SKM-1 (cell line): ENCODE results near the gene AVL9.
"Not testable (repeated sequence)": the region's sequence is repeated elsewhere in the genome, so short reads cannot be mapped to it uniquely, and the experiment has no call there.

Source experiments
- DNase-seq: peaks from one replicate; lab custom pipeline; 2025; ENCODE audit not compliant: unreplicated experiment; lab: John Stamatoyannopoulos, UW

AVL9 gene

DNA sequence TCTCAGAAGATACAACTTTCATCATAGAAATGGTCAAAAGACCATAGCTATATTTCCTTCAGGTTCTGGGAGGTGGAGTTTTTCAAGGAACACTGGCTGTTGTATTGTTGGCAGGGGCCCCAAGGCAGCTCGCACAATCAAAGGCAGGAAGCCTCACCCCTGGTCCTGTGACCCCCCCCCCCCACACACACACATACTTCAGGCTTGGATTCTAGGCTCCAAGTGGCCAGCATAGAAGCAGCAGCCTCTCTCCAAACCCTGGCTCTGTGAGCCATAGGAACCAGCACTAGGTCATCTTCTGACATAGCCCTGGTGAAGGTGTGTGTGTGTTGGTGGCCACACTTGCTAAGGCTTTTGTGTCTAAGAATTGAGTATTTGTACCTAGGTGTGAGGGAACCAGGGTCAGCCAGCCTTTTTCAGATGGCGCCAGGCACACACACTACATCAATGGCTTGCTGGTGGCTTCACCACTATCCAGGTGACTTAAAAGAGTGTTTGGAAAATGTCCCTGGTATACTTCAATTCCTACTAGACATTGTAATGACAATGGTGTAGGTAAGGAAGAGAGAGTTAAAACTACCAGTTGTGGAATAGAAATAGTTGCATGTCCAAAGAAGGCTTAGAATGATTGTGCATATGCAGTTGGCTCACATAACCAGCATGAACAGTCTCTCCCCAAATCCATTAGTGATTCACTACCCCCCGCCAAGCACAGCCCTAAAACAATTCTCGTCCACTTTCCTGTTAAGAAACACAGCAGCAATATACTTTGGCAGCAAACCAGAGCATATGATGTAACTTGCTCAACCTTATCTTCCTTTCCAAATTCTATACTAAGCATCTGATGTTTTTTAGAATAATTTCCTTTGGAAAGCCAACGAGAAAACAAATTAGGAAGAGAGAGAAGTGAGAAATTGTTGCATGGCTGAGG, 91.3 kb downstream of the AVL9 start:
- DNase-seq = peak; percentile 13

DNA sequence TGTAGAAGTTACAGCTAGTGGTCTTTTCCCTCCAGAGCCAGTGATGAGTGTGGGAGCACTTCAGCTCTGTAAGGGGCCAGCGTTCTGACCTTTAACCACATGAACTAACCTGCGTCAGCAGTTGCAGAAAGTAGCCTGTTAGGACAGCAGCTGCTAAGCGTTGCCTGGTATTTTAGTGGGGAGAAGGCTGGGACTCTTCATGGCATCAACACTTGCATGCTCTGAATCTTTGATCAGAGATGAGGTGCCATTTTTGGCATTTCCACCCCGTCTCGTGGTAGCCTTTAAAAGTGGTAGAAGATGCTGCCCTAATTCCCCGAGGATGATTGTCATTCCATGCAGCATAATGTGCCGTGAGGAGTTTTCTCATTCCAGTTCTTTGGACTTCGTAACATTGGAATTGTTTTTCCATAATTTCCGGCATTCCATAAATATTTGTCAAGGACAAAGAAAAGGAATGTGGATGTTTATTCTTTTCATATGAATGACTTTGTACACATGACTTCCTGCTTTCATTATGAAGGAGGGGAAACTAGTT, 92.2 kb downstream of the AVL9 start:
- no peak for DNase-seq

DNA sequence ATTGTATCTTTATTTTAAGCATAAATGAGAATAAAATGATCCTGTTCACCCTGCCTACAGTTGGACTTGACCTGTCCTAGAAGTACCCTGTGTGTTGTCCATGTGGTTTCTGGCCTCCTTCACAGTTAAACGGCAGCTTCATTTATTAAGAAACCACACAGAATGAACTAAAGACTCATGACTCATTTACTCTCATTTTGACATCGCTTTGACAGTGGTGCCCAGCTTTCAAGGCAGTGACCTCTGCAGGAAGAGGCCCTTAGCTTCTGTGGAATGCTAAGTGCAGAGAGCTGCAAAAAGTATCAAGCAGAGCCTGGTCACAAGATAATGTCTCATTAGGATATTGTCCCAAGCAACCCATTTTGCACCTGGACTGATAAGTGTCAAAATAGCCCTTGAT, 93.4 kb downstream of the AVL9 start:
- DNase-seq = peak; percentile 52

GRCh38 chr7:32591938-32592337, 96.6 kb downstream of the AVL9 start:
- no peak for DNase-seq

- no peak for DNase-seq
Measured at GRCh38 chr7:32592701-32593100, 97.4 kb downstream of the AVL9 start.

DNA sequence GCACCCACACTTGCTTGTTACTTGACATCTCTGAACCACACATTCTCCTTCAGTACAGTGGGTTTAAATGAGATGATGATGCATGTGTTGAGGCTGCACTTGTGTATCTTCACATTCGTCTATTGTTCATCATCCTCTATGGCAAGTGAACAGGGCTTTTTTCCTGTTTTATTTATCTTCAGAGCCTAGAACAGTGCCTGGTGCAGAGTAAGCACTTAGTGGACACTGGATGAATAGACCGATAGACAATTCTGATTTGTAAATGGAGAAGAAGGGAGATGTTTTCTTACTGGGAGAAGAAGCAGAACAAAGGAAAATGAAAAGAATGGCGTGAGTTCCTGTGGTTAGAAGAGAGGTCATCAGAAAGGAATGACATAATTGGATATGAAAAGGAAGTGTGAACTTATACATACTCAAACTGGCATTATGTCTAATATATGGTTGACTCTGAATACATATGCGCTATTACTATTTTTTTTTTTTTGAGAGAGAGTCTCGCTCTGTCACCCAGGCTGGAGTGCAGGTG, 99.7 kb downstream of the AVL9 start:
- no peak for DNase-seq

- not testable (repeated sequence) for DNase-seq
Measured at GRCh38 chr7:32601196-32601595, 105.9 kb downstream of the AVL9 start.

DNA sequence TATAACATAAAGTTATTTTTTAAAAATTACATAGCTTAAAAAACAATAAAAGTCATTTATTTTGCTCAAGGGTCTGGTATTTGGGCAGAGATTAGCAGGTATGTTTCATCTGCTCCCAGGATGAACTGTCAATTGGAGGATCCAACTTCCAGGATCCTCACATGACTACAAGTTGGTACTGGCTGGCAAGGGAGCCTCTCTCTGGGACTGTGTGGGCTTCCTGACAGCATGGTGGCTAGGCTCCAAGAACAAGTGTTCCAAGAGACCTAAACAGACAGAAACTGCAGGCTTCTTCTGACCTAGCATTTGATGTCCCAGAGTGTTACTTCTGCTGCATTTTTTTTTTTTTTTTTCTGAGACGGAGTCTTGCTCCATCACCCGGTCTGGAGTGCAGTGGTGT, 107.2 kb downstream of the AVL9 start:
- no peak for DNase-seq

DNA sequence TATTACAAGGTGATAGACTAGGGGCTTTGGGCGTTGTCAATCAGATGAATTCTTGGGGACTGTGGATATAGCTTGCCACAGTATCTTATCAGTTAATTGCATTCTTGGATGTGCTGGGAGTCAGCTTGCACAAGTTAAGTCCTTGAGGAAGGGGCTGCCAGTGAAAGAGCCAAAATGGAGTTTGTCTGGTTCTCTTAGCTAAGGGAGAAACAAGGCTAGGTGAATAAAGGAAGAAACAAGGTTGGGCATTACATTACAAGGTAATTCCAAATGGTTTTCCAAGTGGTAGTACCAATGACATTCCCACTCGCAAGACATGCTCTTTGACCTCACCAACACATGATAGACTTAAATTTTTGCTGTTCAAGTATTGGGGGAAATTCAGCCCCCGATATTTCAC, 108.2 kb downstream of the AVL9 start:
- DNase-seq = not testable (repeated sequence)

DNA sequence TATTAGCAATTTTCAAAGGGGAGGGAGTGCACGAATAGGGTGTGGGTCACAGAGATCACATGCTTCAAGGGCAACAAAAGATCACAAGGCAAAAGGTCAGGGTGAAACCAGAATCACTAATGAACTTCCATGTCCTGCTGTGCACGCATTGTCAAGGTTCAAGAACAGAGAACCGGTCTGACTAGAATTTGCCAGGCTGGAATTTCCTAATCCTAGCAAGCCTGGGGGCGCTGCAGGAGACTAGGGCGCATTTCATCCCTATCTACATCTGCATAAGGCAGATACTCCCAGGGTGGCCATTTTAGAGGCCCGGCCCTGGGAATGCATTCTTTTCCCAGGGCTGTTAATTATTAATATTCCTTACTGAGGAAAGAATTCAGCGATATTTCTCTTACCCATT, 108.8 kb downstream of the AVL9 start:
- DNase-seq = not testable (repeated sequence)

GRCh38 chr7:32605032-32605431, 109.7 kb downstream of the AVL9 start:
- no peak for DNase-seq

- no peak for DNase-seq
Measured at GRCh38 chr7:32609463-32609862, 114.2 kb downstream of the AVL9 start.

DNA sequence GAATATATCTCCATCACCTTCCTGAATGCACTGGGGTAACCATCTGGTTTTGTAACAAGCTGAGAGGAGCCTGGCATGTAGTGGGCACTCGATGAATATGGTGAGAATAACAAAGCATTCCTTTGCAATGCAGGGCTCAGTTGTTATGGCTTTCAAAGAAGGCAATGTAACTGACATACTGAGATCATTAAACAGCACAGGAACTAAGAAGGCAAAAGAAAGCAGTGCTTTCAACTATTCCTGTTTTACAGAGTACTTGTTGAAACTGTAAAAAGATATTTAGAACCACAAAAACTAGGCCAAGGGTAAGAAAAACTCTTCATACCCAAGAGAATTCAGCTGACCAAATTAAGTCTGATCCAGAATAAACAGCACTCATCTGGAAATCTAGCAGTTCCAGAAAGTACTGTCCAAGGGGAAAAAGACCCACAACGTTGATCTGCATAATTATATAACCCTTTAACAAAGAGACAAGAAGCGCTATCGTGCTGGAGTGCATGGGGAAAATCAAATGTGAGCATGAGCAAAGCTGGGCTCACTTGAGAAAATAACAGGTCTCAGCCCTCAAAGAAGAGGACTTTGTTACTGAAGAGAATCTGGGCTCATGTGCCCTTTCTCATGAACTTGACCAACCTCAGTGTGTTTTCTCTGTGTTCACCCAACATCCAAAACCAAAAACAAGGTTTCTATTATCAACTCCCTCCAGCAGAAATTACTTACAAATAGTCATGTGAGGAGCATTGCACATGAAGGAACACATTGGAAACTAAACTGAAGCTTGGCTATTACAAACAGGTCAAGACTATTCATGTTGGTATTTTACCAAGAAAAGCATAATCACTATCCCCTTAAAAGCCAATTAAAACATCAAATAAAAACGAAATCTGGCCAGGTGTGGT, 116.2 kb downstream of the AVL9 start:
- DNase-seq = no peak

GRCh38 chr7:32616625-32617024, 121.3 kb downstream of the AVL9 start:
- no peak for DNase-seq

GRCh38 chr7:32618470-32618869, 123.2 kb downstream of the AVL9 start:
- no peak for DNase-seq

DNA sequence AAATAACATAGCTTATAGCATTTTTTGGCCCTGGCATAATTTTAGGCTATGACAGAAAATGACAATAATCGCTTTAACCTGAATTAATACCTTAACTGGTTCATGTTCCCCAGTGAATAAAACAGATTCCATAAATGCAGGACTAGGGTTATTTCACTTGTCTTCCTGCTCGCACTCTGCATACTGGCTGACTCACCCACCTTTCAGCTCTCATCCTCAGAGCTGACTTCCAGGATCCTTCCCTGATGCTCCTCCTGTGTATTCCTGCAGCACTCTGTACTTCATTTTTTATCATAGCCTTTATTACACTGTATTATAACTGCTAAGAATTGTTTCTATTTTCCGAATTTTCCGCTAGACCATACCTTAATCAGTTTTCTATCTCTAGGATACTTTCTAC, 123.7 kb downstream of the AVL9 start:
- DNase-seq = no peak

DNA sequence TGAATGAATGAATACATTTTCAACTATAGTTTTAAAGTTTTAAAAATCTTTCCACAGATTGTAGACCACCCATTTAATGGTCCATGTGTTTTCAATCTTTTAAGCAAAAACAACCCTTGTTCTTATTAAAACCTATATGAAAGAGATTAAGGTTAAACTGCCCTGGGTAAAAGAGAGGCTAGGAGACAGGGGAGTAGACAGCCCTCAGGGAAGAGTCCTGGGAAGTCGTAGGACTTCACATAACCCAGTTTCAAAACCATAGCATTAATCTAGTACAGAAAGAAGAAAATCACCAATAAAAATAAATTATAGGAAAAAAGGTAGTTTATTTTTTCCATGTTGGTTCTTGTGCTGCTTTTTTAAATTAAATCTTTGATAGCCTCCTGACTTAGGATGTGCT, 124.1 kb downstream of the AVL9 start:
- DNase-seq = not testable (repeated sequence)

GRCh38 chr7:32631021-32631420, 135.7 kb downstream of the AVL9 start:
- DNase-seq = no peak

- not testable (repeated sequence) for DNase-seq
Measured at GRCh38 chr7:32631590-32632497, 136.6 kb downstream of the AVL9 start.

DNA sequence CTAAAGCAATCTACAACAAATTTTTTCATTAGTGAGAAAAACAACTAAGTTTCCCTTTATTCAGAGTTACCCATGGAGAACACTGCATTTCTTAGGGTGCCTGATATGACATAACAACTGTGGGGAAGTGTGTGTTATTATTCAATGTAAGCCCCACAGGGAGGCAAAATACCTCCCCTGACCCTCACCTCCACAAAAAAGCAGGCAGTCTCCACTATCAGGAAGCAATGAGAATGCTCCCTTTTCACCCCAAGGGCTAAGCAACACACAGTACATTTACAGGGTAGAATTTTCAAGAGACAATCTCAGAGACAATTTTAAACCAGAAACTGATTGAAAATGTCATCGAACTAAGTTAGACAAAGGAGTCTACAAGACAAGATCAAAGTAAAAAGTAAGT, 138.2 kb downstream of the AVL9 start:
- DNase-seq = not testable (repeated sequence)
